ENCODE results near the gene MTCH1.

GRCh38 chr6:37025621-37026466 is 39.8 kb upstream of the MTCH1 start:
- TF ChIP-seq SRF (CRISPR knock-in tag; IDR thresholded peaks at IDR 0.05) (no peak), ARID3A (IDR thresholded peaks at IDR 0.05; ENCODE audit: borderline replicate concordance, low read depth, low read length) (no peak), SMAD2 (IDR thresholded peaks at IDR 0.05; ENCODE audit: low read depth, low read length) (no peak), NR2C2 (CRISPR knock-in tag; IDR thresholded peaks at IDR 0.05) (no peak), NR2C2 (tag; IDR thresholded peaks at IDR 0.05) (no peak), POLR2A (conservative IDR thresholded peaks at IDR 0.05) (no peak), MIER1 (IDR thresholded peaks at IDR 0.05; ENCODE audit: low read depth) (no peak), ZEB2 (IDR thresholded peaks at IDR 0.05) (no peak), CTCF (IDR thresholded peaks at IDR 0.05 in 2 of 3, conservative IDR thresholded peaks at IDR 0.05 in 1 of 3; ENCODE audit: insufficient read depth in 2 of 3, low read depth in 1 of 3, low read length in 3 of 3) (no peak), FOXA1 (IDR thresholded peaks at IDR 0.05; ENCODE audit: borderline replicate concordance) (no peak), HDAC2 (IDR thresholded peaks at IDR 0.05) (no peak), ZNF384 (IDR thresholded peaks at IDR 0.05; ENCODE audit: low read depth, low read length) (no peak)
